AG04450 (cell line): ENCODE results near the gene DDN. TPM values are rescaled to one million over a fixed set of nuclear protein-coding genes. Genes with fewer than 3 reads are reported as not detected.

Experiments used
- CTCF ChIA-PET: fragments of 300-600, 350-600 bp; formaldehyde crosslinking; extraction: SDS; loops from one replicate; lab custom pipeline; 2022; ENCODE audit warnings: antibody characterized with exemption, inconsistent platforms; lab: Charles Lee
- POLR2A ChIA-PET: fragments of 350-600 bp; formaldehyde crosslinking; extraction: SDS; loops from one replicate; lab custom pipeline; 2021; ENCODE audit warnings: antibody characterized with exemption, inconsistent platforms; lab: Yijun Ruan, JAX
- DNase-seq: peaks from one replicate; pipeline ENCODE4 v3.0.0-alpha.2; 2011; ENCODE audit warnings: low read depth, low spot score
- H3K27ac ChIP-seq: one replicate; pipeline ENCODE4 v1.5.1; 2012; ENCODE audit warnings: low read depth, low read length, control low read depth
- H3K27me3 ChIP-seq: one replicate; pipeline ENCODE4 v1.6.0; 2012; ENCODE audit warnings: low read length; ENCODE audit not compliant: control insufficient read depth, insufficient read depth
- H3K4me3 ChIP-seq: 2 replicates; pipeline ENCODE4 v1.5.1; 2011; ENCODE audit warnings: mild to moderate bottlenecking, low read depth, low read length, control low read depth
- H3K9me3 ChIP-seq: 2 replicates; pipeline ENCODE4 v1.5.1; 2012; ENCODE audit warnings: low read length; ENCODE audit not compliant: control insufficient read depth, insufficient read depth
- polyA plus RNA-seq: library from polyadenylated mRNA; depleted of rRNA; stranded (reverse); fragments of >200 nt; gene quantifications from 2 replicates; pipeline ENCODE4 v1.2.3, GENCODE V29; 2011
- TF ChIP-seq, protein P1 (sequence below): IDR thresholded peaks from 2 replicates; pipeline ENCODE4 v1.5.1; 2011; ENCODE audit warnings: low read depth, low read length, control low read depth, inconsistent platforms

DDN gene
- polyA plus RNA-seq, 1 experiment: 0.02 TPM

- H3K27ac ChIP-seq: no peak overlapping the region
- ChIA-PET CTCF (interaction anchor here (1.3 kb wide), 1 partner anchor 51 kb away, joined by 3 read pairs; no protein-coding TSS in a partner anchor), POLR2A (interaction anchor here (0.6 to 1.0 kb wide), 2 partner anchors 18 to 110 kb away, joined by 3 to 16 read pairs; no protein-coding TSS in a partner anchor)
- H3K27me3 ChIP-seq: no peaks in the 10 kb centered on the region
- TF ChIP-seq, protein P1, sequence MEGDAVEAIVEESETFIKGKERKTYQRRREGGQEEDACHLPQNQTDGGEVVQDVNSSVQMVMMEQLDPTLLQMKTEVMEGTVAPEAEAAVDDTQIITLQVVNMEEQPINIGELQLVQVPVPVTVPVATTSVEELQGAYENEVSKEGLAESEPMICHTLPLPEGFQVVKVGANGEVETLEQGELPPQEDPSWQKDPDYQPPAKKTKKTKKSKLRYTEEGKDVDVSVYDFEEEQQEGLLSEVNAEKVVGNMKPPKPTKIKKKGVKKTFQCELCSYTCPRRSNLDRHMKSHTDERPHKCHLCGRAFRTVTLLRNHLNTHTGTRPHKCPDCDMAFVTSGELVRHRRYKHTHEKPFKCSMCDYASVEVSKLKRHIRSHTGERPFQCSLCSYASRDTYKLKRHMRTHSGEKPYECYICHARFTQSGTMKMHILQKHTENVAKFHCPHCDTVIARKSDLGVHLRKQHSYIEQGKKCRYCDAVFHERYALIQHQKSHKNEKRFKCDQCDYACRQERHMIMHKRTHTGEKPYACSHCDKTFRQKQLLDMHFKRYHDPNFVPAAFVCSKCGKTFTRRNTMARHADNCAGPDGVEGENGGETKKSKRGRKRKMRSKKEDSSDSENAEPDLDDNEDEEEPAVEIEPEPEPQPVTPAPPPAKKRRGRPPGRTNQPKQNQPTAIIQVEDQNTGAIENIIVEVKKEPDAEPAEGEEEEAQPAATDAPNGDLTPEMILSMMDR: no peak
- H3K9me3 ChIP-seq: no peaks in the 10 kb centered on the region
- H3K4me3 ChIP-seq: no peak overlapping the region
- no peak for DNase-seq
Measured at GRCh38 chr12:49037111-49037946, 38.2 kb upstream of the DDN start.

DNA sequence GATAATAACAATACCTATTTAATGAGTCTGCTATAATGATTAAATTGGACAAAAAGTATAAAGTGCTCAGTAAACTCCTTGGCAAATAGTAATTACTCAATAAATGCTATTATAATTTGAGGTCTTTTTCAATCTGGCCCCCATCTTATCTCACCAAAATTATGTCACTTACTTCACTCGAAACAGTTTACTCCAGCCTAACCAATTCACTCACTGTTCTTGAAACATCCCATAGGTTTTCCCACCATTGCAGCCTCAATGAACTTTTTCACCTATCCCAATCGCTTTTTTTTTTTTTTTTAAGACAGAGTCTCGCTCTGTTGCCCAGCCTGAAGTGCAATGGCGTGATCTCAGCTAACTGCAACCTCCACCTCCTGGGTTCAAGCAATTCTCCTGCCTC, 36.9 kb upstream of the DDN start:
- H3K27ac ChIP-seq: no peak overlapping the region
- CTCF ChIA-PET: interaction anchor here (1.3 kb wide), 1 partner anchor 52 kb away, joined by 3 read pairs; no protein-coding TSS in a partner anchor
- POLR2A ChIA-PET: interaction anchor here (0.6 to 0.7 kb wide), 2 partner anchors 12 to 196 kb away, joined by 3 to 6 read pairs; no protein-coding TSS in a partner anchor
- no peaks in the 10 kb centered on the region; the same call in 1 of the 2 replicates for H3K9me3 ChIP-seq
- no peaks in the 10 kb centered on the region for H3K27me3 ChIP-seq
- no peak overlapping the region for H3K4me3 ChIP-seq
- DNase-seq: no peak
- TF ChIP-seq, protein P1: no peak

- no peak for DNase-seq
- H3K4me3 ChIP-seq: no peak overlapping the region
- no peaks in the 10 kb centered on the region; the same call in 1 of the 2 replicates for H3K9me3 ChIP-seq
- ChIA-PET POLR2A (interaction anchor here (0.6 kb wide), 1 partner anchor 31 kb away, joined by 4 read pairs; no protein-coding TSS in a partner anchor), CTCF (no interaction called here)
- H3K27ac ChIP-seq: no peak overlapping the region
- TF ChIP-seq, protein P1: no peak
- no peaks in the 10 kb centered on the region for H3K27me3 ChIP-seq
Measured at GRCh38 chr12:49034286-49034622, 35.1 kb upstream of the DDN start.

DNA sequence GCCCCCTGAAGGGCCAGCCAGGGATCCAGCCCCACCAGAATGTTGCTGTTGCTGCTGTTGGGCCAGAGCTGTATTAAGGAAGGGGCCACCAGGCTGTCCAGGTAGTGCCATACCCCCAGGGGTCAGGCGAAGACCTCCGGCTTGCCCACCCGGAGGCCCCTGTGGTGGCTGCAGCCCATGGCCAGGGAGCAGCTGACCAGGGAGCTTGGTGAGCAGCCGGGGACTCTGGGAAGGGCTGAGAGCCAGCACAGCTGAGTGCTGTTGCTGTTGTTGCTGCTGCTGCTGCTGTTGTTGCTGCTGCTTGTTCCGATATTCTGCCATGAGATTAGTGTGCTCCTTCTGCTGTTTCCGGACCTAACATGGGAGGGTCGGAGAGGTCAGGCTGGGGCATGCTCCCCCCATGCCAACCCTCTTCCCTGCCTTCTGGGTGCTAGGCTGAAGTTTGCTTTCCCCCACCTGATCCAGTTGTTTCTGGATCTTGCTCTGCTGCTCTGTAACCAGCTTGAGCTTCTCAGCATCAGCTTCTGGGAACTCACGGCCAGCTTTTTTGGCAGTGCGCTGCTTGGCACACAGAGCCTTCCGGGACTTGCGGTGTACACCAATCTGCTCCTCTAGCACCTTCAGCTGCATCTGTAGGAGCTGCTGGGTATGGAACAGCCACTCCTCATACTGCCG, 34.6 kb upstream of the DDN start:
- Histone ChIP-seq H3K27ac (peak overlapping the region; percentile 11), H3K27me3 (no peaks in the 10 kb centered on the region), H3K4me3 (no peak overlapping the region), H3K9me3 (no peaks in the 10 kb centered on the region; the same call in 1 of the 2 replicates)
- POLR2A ChIA-PET: interaction anchor here (0.6 to 0.8 kb wide), 2 partner anchors 14 to 31 kb away, joined by 4 read pairs; no protein-coding TSS in a partner anchor
- CTCF ChIA-PET: no interaction called here
- DNase-seq: no peak
- TF ChIP-seq, protein P1: no peak
